Measurements from ENCODE around the gene ADGRG3.

DNA sequence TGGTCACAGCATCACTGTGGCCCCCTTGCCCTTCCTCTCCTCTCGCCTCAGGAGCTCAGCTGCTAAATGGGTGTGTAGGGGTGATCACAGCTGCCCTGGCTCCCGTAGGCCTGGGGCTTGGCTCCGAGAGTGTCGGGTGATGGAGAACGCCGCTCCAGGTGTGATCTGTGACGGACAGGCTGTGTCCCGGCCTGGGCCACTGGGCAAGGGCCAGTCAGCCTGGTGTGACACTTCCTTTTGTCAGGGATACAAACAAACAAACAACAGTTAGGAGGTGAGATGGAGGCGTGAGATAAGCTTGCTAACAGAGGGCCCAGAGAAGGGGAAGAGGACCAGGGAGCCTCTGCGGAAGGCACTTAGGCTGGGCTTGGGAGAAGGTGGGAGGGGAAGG lies 37.7 kb upstream of the ADGRG3 start:
- TF ChIP-seq ETV6 (conservative IDR thresholded peaks at IDR 0.05 in 1 of 2, IDR thresholded peaks at IDR 0.05 in 1 of 2; ENCODE audit: borderline replicate concordance in 1 of 2, low read depth in 1 of 2), result no peak
- TF ChIP-seq, protein P1, sequence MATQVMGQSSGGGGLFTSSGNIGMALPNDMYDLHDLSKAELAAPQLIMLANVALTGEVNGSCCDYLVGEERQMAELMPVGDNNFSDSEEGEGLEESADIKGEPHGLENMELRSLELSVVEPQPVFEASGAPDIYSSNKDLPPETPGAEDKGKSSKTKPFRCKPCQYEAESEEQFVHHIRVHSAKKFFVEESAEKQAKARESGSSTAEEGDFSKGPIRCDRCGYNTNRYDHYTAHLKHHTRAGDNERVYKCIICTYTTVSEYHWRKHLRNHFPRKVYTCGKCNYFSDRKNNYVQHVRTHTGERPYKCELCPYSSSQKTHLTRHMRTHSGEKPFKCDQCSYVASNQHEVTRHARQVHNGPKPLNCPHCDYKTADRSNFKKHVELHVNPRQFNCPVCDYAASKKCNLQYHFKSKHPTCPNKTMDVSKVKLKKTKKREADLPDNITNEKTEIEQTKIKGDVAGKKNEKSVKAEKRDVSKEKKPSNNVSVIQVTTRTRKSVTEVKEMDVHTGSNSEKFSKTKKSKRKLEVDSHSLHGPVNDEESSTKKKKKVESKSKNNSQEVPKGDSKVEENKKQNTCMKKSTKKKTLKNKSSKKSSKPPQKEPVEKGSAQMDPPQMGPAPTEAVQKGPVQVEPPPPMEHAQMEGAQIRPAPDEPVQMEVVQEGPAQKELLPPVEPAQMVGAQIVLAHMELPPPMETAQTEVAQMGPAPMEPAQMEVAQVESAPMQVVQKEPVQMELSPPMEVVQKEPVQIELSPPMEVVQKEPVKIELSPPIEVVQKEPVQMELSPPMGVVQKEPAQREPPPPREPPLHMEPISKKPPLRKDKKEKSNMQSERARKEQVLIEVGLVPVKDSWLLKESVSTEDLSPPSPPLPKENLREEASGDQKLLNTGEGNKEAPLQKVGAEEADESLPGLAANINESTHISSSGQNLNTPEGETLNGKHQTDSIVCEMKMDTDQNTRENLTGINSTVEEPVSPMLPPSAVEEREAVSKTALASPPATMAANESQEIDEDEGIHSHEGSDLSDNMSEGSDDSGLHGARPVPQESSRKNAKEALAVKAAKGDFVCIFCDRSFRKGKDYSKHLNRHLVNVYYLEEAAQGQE (IDR thresholded peaks at IDR 0.05; ENCODE audit: low read depth, low read length), result no peak
- no peak for TF ChIP-seq POLR2A (IDR thresholded peaks at IDR 0.05; ENCODE audit: low read depth, low read length)
- TF ChIP-seq EZH2 (IDR thresholded peaks at IDR 0.05; ENCODE audit: borderline replicate concordance, control insufficient read depth, low read depth, low read length), result no peak
- no peak for TF ChIP-seq HDAC6 (IDR thresholded peaks at IDR 0.05; ENCODE audit: unreplicated experiment)
- TF ChIP-seq, protein P2, sequence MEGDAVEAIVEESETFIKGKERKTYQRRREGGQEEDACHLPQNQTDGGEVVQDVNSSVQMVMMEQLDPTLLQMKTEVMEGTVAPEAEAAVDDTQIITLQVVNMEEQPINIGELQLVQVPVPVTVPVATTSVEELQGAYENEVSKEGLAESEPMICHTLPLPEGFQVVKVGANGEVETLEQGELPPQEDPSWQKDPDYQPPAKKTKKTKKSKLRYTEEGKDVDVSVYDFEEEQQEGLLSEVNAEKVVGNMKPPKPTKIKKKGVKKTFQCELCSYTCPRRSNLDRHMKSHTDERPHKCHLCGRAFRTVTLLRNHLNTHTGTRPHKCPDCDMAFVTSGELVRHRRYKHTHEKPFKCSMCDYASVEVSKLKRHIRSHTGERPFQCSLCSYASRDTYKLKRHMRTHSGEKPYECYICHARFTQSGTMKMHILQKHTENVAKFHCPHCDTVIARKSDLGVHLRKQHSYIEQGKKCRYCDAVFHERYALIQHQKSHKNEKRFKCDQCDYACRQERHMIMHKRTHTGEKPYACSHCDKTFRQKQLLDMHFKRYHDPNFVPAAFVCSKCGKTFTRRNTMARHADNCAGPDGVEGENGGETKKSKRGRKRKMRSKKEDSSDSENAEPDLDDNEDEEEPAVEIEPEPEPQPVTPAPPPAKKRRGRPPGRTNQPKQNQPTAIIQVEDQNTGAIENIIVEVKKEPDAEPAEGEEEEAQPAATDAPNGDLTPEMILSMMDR (IDR thresholded peaks at IDR 0.05 in 2 of 3, conservative IDR thresholded peaks at IDR 0.05 in 1 of 3; ENCODE audit: control insufficient read depth in 2 of 3, extremely low read depth in 1 of 3, insufficient read depth in 1 of 3, low read depth in 3 of 3, low read length in 3 of 3), result no peak
- no peak for TF ChIP-seq NFIC (IDR thresholded peaks at IDR 0.05; ENCODE audit: low read depth, low read length)
- no peak for TF ChIP-seq ZNF274 (IDR thresholded peaks at IDR 0.05; ENCODE audit: insufficient read depth, insufficient read length)
- no peak for TF ChIP-seq POLR2AphosphoS5 (IDR thresholded peaks at IDR 0.05; ENCODE audit: low read length)
